Stimulated activated CD4-positive, alpha-beta T cell treated with anti-CD3 and anti-CD28 coated beads, Interleukin-15, amount 100 ng/mL, for 48 hours (primary cell): ENCODE measurements around the gene PTPN7.
"Not testable (repeated sequence)": the region's sequence is repeated elsewhere in the genome, so short reads cannot be mapped to it uniquely, and the experiment has no call there.

Experiments used
- DNase-seq, 2 donors: peaks; one replicate each; pipeline ENCODE4 v3.0.0-alpha.2; 2020; ENCODE audit warnings: low read depth in 2 of 2

PTPN7 gene

DNA sequence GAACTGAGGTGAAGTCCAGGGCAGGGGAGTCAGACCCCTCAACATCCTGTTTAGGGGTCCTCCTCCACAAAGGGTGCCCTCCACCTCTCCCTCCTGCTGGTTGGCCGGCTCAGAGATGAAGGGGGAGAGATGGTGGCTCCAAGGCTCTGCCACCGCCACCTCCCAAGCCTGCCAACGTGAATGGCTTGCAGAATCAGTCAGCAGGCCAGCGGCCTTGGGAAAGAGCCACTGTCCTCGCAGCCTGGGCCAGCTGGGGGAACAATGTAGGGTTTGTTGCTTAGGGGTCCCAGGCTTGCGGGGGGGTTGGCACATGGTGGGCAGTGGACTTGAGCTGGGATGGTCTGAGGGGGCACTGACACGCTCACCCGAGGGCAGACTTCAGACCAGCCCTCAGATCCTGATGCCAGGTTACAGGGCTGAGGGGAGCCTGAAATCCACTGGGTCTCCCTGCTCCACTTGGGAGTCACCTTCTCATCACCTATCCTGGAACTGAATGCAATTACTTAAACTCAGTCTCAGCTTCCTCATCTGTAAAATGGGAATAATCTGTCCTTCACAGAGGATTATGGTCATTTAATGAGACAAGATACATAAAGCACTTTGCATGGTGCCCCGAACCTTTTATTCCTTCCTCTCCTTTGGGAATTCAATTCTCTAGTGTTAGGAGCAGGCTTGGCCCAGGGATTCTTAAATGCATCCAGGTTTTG lies 29.4 kb downstream of the PTPN7 start:
- DNase-seq: no peak

DNA sequence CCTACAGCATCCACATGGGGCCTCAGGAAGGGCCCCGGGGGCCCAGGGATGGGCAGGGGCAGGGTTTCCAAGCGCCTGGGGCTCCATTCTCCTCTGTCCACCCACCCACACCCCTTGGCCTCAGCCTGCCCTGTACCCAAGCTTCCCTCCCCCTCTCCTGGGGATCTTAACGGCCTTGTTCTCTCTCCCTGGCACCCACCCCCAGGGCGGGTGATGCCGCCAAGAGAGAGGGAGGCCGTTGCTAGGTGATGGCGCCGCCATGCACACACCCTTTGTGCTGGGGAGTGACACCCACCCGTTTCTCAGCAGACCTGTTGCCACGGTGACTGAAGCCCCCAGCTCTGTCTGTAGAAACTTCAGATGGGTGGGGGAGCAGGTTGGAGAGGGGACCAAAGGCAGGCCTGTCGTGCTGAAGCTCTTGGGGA lies 30.1 kb downstream of the PTPN7 start:
- DNase-seq: no peak

DNA sequence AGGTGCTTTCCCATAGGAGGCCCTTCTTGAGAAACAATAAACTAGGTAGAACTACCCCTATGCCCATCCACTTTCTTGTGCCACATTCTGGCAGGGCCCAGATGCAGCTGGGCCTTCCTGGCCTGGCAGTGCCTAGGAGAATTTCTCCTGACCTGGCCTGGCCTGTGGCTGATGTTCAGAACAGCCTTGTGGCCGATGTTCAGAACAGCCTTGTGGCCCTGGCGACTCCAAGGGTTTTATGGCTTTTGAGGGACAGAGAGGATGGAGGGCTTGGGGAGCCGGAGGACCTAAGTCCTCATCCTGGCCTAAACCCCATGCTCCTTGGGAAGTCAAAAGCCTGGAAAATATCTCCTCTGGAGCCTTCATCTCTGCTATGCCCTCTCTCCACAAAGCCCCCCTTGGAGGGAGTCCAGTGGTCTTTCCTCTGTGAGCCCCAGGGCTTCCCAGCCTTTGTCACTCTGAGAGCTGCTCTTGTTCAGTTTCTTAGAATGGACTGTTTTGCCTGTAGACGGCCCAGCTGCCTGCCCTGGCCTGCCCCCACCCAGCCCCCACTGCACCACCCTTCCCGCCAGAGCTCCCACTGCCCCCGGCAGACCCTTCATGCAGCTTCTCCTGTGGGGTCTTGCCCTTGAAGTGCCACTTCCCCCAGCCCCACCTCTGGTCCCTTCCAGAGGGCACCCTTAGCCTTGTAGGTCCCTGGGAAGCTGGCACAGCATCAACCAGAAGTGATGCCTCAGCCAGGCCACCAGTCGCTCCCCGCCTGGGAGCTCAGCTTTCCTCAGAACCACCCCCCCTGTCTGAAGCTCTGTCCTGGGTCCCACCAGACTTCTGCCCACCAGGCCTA lies 30.7 kb downstream of the PTPN7 start:
- no peak for DNase-seq

DNA sequence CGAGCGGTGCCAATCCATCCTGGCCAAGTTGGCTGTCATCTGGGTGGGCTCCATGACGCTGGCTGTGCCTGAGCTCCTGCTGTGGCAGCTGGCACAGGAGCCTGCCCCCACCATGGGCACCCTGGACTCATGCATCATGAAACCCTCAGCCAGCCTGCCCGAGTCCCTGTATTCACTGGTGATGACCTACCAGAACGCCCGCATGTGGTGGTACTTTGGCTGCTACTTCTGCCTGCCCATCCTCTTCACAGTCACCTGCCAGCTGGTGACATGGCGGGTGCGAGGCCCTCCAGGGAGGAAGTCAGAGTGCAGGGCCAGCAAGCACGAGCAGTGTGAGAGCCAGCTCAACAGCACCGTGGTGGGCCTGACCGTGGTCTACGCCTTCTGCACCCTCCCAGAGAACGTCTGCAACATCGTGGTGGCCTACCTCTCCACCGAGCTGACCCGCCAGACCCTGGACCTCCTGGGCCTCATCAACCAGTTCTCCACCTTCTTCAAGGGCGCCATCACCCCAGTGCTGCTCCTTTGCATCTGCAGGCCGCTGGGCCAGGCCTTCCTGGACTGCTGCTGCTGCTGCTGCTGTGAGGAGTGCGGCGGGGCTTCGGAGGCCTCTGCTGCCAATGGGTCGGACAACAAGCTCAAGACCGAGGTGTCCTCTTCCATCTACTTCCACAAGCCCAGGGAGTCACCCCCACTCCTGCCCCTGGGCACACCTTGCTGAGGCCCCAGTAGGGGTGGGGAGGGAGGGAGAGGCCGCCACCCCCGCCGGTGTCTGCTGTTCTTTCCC lies 32.4 kb downstream of the PTPN7 start:
- DNase-seq: no peak

DNA sequence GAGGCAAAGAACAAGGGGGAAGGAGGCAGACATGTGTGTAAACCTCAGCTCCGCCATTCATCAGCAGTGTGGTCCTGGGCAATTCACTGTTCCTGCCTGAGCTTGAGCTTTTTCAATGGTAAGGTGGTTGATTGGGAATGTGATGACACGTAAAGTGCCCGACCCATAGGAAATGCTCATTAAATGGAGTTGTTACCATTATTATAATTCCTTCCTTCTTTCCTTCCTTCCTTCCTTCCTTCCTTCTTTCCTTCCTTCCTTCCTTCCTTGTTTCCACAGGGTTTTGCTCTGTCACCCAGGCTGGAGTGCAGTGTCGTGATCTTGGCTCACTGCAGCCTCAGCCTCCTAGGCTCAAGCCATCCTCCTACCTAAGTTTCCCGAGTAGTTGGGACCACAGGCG lies 33.3 kb downstream of the PTPN7 start:
- no peak for DNase-seq

DNA sequence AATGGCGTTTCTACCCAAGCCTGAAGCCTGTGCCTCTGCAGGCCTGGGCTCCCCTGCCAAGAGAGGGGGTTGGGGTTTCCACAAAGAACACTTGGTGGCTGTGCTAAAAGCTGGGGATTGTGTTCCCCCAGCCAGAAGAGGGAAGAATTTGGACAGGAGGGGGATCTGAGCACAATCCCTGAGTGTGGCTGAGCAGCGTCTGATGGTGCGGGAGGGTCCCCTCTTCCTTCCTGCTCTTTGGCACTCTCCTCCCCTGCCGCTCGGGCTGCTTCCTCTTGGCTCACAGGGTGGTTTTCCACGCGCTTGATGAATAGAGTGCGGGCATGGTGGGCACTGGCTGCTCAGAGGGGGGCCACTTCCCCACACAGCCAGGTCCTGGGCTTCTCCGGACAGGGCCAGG lies 34.0 kb downstream of the PTPN7 start:
- DNase-seq: no peak

DNA sequence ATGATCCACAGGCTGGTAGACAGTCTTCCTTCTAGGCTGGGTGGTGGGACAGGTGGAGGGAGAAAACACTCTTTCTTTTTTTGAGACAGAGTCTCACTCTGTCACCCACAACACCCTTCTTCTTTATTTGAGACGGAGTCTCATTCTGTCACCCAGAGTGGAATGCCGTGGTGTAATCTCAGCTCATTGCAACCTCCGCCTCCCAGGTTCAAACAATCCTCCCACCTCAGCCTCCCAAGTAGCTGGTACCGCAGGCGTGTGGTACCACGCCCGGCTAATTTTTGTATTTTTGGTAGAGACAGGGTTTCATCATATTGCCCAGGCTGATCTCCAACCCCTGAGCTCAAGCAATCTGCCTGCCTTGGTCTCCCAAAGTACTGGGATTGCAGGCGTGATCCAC lies 34.8 kb downstream of the PTPN7 start:
- no peak for DNase-seq

DNA sequence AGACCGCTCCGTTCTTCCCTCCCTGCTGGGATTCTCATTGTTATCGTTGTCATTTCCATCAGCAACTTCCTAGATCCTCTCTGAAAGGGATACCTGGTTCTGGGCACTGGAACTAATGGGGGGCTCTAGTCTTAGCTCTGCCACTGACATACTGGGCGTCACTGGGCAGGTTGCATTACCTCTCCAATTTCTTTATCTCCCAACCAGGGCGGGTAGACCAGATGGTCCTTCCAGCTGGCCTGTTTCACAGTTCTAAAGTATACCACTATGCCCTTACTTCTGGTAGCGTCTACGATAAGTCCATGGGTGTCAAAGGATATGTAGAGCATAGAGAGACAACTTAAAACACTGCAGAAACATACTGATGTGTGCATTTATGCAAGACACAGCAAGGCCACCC lies 36.3 kb downstream of the PTPN7 start:
- no peak for DNase-seq

DNA sequence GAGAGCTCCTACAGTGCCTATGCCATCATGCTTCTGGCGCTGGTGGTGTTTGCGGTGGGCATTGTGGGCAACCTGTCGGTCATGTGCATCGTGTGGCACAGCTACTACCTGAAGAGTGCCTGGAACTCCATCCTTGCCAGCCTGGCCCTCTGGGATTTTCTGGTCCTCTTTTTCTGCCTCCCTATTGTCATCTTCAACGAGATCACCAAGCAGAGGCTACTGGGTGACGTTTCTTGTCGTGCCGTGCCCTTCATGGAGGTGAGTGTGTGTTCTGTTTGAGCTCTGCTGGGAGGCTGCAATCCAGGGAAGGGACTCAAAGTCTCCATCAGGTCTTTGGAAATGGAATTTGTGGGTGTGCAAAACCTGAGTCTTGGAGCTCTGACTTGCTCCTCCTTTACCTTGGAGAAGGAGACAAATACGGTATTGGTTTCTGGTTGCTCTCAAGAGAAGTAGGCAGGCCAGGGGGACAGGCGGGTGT lies 37.0 kb downstream of the PTPN7 start:
- no peak for DNase-seq

DNA sequence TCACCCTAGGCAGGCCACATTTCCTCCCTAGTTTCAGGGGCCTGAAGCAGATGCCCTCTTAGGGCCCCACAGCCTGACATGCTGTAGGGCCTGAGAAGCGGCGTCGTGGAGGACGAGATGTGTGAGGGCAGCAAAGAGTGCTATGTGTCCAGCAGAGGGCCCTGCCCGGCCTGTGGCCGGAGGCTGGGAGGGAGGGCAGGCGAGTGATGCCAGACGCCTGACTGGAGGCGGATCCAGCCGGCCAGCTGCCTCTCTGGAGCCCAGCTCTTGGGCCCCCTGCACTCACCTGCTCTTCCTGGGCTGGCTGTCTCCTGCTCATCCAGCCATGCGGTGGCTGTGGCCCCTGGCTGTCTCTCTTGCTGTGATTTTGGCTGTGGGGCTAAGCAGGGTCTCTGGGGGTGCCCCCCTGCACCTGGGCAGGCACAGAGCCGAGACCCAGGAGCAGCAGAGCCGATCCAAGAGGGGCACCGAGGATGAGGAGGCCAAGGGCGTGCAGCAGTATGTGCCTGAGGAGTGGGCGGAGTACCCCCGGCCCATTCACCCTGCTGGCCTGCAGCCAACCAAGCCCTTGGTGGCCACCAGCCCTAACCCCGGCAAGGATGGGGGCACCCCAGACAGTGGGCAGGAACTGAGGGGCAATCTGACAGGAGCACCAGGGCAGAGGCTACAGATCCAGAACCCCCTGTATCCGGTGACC lies 37.6 kb downstream of the PTPN7 start, which contains the start of gene GPR37L1:
Gene GPR37L1 (plus strand): TSS at position 279 of the 697 bp plus-strand sequence. CDS start 47 bp downstream, at position 326.
- DNase-seq: no peak

DNA sequence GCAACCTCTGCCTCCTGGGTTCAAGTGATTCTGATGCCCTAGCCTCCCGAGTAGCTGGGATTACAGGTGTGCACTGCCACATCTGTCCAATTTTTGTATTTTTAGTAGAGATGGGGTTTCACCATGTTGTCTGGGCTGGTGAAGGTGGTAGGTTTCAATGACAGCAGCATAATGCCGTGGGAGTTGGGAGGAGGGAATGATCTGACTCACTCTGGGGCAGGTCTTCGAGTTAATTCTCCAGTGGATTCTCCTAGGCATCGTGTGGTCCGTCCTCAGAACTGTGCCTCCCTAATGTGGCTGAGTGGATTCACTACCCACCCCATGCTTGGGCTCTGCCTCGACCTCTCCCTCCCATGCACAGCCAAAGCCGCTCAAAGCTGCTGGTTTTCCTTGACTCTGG lies 39.4 kb downstream of the PTPN7 start:
- no peak for DNase-seq

DNA sequence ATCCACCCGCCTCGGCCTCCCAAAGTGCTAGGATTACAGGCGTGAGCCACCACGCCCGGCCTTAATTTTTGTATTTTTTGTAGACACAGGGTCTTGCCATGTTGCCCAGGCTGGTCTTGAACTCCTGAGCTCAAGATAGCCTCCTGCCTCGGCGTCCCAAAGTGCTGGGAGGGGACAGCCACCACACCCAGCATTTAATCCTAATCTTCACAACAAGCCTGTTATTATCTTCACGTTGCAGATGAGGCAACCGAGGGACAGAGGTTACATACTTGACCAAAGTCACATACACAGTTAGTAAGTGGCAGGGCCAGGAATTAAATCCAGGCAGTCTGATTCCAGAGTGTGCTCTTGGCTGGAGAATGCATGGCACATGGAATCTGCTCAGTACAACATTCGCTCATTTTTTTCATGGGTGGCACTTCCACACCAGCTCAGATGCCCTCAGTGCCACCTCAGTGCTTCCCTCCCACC lies 42.5 kb downstream of the PTPN7 start:
- no peak for DNase-seq

DNA sequence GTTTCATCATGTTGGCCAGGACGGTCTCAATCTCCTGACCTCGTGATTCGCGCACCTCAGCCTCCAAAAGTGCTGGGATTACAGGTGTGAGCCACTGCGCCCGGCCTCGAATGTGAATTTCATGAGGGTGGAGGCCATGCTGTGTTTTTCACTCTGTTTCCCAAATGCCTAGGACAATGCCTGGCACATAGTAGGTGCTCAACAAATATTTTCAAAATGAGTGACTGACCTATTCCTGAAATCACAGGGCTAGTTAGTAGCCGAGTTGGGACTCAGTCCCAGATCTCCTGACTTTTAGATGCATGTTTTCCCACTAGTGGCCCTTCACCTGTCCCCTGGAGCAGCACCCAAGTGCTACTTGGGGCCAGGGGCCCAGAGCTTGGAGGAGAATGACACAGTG lies 44.1 kb downstream of the PTPN7 start:
- DNase-seq: no peak

DNA sequence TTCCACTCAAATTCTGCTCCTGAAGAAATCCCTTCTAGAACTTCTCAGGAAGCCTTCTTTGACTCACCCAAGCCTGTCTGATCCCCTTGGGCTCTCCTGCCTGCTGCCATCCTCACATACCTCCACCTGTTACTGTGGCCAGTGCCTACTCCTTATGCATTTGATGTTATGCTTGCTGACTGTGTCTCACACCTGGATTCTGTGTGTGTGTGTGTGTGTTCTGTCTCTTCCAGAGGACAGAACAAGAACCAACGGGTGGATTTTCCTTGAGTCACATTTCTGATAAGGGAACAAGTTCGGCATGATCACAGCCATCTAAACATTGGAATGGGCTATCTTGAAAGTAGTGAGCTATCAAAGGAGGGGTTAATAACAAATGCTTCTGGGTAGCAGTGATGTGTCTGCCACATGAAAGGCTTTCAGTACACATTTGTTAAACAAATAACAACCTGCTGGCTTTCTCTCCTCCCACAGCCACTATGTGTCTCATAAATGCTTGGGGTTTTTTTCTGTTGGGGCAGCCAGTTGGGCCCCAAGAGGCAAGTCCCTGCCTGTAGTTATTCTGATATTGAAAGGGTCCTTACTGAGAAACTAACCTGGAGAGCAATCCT lies 46.6 kb downstream of the PTPN7 start:
- DNase-seq: no peak

DNA sequence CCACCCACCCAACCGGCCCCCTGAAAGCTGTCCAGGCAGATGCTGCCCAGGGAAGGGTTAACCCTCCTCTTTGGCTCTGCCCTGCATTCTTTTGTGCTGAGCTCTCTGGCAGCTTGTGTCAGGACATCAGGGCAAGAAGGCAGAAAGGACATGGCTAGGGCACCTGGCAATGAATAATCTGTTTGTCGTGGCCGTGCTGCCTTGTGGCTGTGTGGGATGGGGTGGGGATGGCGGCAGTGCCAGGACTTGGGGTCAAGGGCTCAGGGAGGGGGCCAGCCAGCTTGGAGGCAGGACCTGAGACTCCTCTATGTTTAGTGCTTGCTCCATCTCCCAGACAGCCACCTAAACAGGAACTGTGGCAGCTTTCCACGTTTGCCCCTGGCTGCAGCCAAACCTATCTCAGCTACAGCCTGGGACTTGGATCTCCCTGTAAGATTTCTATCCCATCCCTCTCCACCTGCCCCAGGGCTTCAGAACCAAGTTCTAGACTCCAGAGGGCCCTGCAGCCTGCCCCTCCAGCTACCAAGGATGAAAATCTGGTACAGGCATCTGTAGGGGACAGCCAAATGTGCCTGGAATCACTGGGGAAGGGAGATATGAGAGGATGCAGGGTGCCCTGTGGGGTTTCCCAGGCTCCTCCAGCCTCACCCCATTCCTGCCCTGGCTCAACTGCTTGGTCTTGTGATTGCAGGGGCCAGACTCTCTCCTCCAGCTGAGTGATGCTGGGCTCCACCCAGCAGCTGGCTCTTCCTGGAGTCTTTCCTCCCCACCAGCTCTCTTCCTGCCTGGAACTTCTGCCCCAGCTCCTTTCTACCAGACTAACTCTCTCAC lies 47.3 kb downstream of the PTPN7 start:
- no peak for DNase-seq

DNA sequence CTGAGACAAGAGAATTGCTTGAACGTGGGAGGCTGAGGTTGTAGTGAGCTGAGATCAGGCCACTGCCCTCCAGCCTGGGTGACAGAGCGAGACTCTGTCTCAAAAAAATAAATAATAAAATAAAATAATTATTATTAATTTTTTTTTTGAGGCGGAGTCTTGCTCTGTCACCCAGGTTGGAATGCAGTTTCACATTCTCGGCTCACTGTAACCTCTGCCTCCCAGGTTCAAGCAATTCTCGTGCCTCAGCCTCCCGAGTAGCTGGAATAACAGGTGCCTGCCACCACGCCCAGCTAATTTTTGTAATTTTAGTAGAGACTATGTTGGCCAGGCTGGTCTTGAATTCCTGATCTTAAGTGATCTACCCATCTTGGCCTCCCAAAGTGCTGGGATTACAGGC lies 48.8 kb downstream of the PTPN7 start:
- not testable (repeated sequence) for DNase-seq

DNA sequence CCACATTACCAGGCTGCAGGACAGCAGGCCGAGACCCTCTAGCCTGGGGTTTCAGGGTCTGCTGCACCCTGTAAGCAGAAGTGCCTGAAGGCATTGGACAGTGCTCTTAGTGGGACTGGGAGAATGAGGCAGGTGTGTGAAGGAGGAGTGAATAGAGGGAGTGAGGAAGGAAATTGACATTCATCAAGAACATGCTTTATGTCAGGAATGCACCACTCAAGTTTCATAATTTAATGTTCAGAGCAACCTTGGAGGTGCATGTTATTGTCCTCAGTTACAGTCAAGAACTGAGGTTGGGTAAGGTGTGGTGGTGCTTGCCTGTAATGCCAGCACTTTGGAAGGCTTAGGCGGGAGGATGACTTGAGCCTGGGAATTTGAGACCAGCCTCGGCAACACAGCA lies 49.4 kb downstream of the PTPN7 start:
- no peak for DNase-seq

DNA sequence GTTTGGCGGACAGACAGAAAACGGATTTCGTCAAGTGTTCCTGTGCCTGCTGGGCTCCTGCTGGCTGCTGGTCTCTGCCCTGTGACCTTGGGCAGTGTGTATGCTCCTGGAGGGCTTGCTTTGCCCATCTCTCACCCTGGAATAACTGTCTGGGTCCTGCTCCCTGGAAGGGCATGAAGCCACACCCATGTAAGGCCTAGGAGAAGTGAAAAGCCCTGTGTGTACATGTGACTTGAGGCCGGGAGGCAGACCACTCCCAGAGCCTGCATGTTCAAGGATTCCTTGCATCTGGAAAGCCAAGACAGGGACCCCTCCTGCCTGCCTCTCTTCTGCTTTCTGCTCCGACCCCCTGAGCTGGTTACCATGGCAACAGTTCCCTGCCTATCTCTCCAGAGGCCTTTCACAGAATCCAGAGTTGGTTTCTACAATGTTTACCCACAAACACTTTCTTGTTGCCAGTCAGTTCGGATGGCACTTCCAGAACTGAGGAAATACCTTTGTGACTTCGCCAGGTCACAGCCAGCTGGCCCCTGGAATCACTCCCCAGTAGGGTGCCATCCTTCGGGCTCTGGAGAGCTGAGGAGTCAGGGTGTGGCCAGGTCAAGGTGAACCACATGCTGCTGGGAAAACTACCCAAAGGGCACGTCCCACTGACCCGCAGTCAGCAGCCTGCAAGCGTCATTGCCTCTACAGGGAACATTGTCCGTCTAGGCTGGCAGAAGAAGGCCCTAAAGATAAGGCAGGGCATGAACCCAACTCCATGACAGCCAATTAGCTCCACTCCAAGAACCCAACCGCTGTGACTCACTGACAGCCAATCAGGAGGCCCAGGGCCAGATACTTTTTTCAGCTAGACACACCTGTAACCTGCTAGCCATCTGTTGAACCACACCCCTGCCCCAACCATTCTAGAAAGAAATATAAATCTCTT lies 52.3 kb downstream of the PTPN7 start:
- no peak for DNase-seq

DNA sequence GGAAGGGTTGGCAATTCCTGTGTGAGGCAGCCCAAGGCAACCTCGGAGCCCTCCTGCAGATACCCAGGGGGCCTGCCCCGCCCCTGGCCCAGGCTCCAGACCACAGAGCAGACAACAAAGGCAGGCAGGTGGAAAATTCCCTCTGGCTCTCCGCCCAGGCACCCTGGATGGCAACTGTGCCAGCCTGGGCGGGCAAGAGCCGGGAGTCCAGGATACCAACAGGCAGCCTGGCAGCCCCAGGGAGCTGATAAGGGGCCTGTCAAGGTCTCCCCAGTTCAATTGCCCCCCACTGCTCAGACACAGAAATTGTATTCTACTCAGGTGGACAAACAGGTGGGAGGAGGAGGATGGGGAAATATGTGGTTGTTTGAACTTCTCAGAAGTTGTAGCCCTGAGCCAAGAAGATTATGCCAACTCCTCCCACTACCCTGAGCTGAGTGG lies 53.1 kb downstream of the PTPN7 start:
- no peak for DNase-seq
